OCI-LY1 (cell line): ENCODE data around the gene KEAP1.
"Not testable (repeated sequence)": the region's sequence is repeated elsewhere in the genome, so short reads cannot be mapped to it uniquely, and the experiment has no call there.

Source experiments
- H2AFZ ChIP-seq: fragments of 200-600 bp; sonication (generic), shearing (Covaris generic); 2 replicates; pipeline ENCODE4 v1.6.0; 2014; ENCODE audit warnings: antibody characterized with exemption, mild to moderate bottlenecking, low read length
- H3F3A ChIP-seq: fragments of 200-600 bp; sonication (generic), shearing (Covaris generic); 2 replicates; pipeline ENCODE4 v1.6.0; 2014; ENCODE audit warnings: mild to moderate bottlenecking, antibody characterized with exemption, low read length, moderate library complexity; ENCODE audit not compliant: insufficient read depth
- H3K27ac ChIP-seq: fragments of 200-600 bp; sonication (generic); 2 replicates; pipeline ENCODE4 v1.5.1; 2014; ENCODE audit warnings: low read length, mixed run types, mild to moderate bottlenecking, low read depth; ENCODE audit not compliant: poor library complexity, severe bottlenecking
- H3K27me3 ChIP-seq: fragments of 200-600 bp; sonication (generic); 2 replicates; pipeline ENCODE4 v1.6.0; 2014; ENCODE audit warnings: antibody characterized with exemption, mild to moderate bottlenecking, low read length, moderate library complexity; ENCODE audit not compliant: insufficient read depth
- H3K36me3 ChIP-seq: fragments of 200-600 bp; sonication (generic); 2 replicates; pipeline ENCODE4 v1.6.1; 2014; ENCODE audit warnings: mild to moderate bottlenecking, antibody characterized with exemption, low read length, moderate library complexity, mixed read lengths; ENCODE audit not compliant: insufficient read depth
- H3K4me1 ChIP-seq: fragments of 200-600 bp; sonication (generic); 2 replicates; pipeline ENCODE4 v1.5.1; 2014; ENCODE audit warnings: mild to moderate bottlenecking, low read length, moderate library complexity; ENCODE audit not compliant: insufficient read depth, severe bottlenecking
- H3K4me2 ChIP-seq: fragments of 200-600 bp; sonication (generic), shearing (Covaris generic); 2 replicates; pipeline ENCODE4 v1.6.1; 2014; ENCODE audit warnings: low read length
- H3K4me3 ChIP-seq: fragments of 200-600 bp; sonication (generic); 2 replicates; pipeline ENCODE4 v1.5.1; 2014; ENCODE audit warnings: low read length, low read depth, mild to moderate bottlenecking, mixed read lengths; ENCODE audit not compliant: poor library complexity, severe bottlenecking
- H3K79me2 ChIP-seq: fragments of 200-600 bp; shearing (Covaris generic); 2 replicates; pipeline ENCODE4 v1.6.1; 2016; ENCODE audit warnings: mixed run types, low read length, mixed read lengths; ENCODE audit not compliant: insufficient read depth
- H3K9ac ChIP-seq: fragments of 200-600 bp; sonication (generic), shearing (Covaris generic); 2 replicates; pipeline ENCODE4 v1.6.1; 2014; ENCODE audit warnings: mild to moderate bottlenecking, low read length, mixed read lengths
- H3K9me2 ChIP-seq: fragments of 200-600 bp; sonication (generic), shearing (Covaris generic); 2 replicates; pipeline ENCODE4 v1.6.1; 2014; ENCODE audit warnings: low read depth, mild to moderate bottlenecking, low read length, mixed read lengths
- H3K9me3 ChIP-seq: fragments of 200-600 bp; shearing (Covaris generic); 2 replicates; pipeline ENCODE4 v1.6.1; 2014; ENCODE audit warnings: low read length, mixed read lengths
- H4K20me1 ChIP-seq: fragments of 200-600 bp; sonication (generic), shearing (Covaris generic); 2 replicates; pipeline ENCODE4 v1.6.0; 2016; ENCODE audit warnings: mild to moderate bottlenecking, low read length; ENCODE audit not compliant: insufficient read depth
- EZH2 ChIP-seq: fragments of 200-600 bp; sonication (generic), shearing (Covaris generic); IDR thresholded peaks from 2 replicates; pipeline ENCODE4 v1.8.0; 2017; ENCODE audit warnings: borderline replicate concordance, mixed run types, mild to moderate bottlenecking, antibody characterized with exemption, low read length, moderate library complexity, mixed read lengths
- TF ChIP-seq, protein P1 (sequence below): fragments of 200-600 bp; sonication (generic), shearing (Covaris generic); IDR thresholded peaks from 2 replicates; pipeline ENCODE4 v1.5.1; 2017; ENCODE audit warnings: mild to moderate bottlenecking, antibody characterized with exemption, low read length, moderate library complexity, mixed read lengths

The KEAP1 gene

DNA sequence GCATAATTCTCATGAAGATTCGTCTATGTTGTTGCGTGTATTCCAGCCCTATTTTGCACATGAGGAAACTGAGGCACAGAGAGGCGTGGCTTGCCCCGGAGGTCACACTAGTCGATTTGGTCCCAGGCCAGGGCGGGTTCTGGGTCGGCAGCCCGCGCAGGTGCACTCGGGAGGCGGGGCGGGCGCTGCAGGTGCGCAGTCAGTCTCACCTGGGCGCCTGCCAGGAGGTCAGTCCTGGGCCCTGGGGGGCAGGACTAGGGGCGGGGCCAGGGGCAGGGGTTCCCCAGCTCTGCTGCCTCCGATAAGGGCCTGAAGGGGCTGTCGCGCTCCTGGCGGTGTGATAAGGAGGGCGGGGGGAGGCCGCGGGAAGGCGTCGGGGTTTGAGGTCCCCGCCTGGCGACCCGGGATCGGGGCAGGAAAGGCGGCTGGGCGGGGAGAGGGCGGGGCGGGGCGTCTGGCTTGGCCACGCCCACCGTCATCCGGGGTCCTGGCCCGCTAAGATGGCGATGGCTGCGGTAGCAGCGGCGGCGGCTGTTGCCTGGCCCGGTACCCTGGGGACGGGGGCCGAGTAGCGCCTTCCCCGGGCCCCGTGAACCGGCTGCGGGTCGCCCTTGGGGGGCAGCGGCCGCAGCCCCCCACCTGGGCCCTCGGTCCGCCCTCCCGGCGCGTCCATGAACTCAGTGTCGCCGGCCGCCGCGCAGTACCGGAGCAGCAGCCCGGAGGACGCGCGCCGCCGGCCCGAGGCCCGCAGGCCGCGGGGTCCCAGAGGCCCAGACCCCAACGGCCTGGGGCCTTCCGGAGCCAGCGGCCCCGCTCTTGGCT, 40.5 kb upstream of the KEAP1 start, which contains the start of gene ATG4D:
TSS of gene ATG4D (plus strand) at position 485 of the 822 bp plus-strand sequence. CDS start at position 672, 187 bp downstream.
- H3K9me3 ChIP-seq = no peaks in the 10 kb centered on the region
- H3K27me3 ChIP-seq = no peaks in the 10 kb centered on the region
- H3K79me2 ChIP-seq = peaks cover 9% of the 10 kb centered on the region; the same call in 1 of the 2 replicates
- peak within 1 kb of the TSS; percentile 94 for H3K4me3 ChIP-seq
- H3K4me2 ChIP-seq = peak within 1 kb of the TSS; percentile 95
- peaks cover 13% of the 10 kb centered on the region; the same call in 1 of the 2 replicates for H3K36me3 ChIP-seq
- H4K20me1 ChIP-seq = no peaks in the 10 kb centered on the region
- H3K4me1 ChIP-seq = peaks cover 11% of the 10 kb centered on the region
- H3K9me2 ChIP-seq = no peaks in the 10 kb centered on the region
- H3K9ac ChIP-seq = peak within 1 kb of the TSS; percentile 89
- no peaks in the 10 kb centered on the region for H3F3A ChIP-seq
- no peak for TF ChIP-seq EZH2
- TF ChIP-seq, protein P1, sequence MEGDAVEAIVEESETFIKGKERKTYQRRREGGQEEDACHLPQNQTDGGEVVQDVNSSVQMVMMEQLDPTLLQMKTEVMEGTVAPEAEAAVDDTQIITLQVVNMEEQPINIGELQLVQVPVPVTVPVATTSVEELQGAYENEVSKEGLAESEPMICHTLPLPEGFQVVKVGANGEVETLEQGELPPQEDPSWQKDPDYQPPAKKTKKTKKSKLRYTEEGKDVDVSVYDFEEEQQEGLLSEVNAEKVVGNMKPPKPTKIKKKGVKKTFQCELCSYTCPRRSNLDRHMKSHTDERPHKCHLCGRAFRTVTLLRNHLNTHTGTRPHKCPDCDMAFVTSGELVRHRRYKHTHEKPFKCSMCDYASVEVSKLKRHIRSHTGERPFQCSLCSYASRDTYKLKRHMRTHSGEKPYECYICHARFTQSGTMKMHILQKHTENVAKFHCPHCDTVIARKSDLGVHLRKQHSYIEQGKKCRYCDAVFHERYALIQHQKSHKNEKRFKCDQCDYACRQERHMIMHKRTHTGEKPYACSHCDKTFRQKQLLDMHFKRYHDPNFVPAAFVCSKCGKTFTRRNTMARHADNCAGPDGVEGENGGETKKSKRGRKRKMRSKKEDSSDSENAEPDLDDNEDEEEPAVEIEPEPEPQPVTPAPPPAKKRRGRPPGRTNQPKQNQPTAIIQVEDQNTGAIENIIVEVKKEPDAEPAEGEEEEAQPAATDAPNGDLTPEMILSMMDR = no peak
- peak within 1 kb of the TSS; percentile 59 for H3K27ac ChIP-seq
- H2AFZ ChIP-seq = no peak within 1 kb of the TSS

DNA sequence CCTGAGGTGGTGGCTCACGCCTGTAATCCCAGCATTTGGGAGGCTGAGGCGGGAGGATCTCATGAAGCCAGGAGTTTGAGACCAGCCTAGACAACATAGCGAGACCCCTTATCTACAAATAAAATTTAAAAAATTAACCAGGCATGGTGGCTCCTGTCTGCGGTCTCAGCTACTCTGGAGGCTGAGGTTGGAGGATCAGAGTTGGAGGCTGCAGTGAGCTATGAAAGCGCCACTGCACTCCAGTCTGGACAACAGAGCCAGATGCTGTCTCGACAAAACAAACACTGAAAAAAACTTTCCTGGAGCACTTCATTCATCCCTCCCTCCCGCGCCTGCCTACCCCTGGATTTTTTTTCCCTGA, 39.9 kb upstream of the KEAP1 start:
- Histone ChIP-seq H2AFZ (no peak overlapping the region), H3K27me3 (no peaks in the 10 kb centered on the region), H3K79me2 (peaks cover 9% of the 10 kb centered on the region; the same call in 1 of the 2 replicates), H3K4me1 (peaks cover 11% of the 10 kb centered on the region), H3K27ac (no peak overlapping the region), H3K36me3 (peaks cover 7% of the 10 kb centered on the region; the same call in 1 of the 2 replicates), H3K4me2 (peak overlapping the region; percentile 95), H3K9ac (no peak overlapping the region), H3K4me3 (peak overlapping the region; percentile 94), H3K9me2 (no peaks in the 10 kb centered on the region), H3F3A (no peaks in the 10 kb centered on the region), H3K9me3 (no peaks in the 10 kb centered on the region), H4K20me1 (no peaks in the 10 kb centered on the region)
- TF ChIP-seq, protein P1 = no peak
- no peak for TF ChIP-seq EZH2

DNA sequence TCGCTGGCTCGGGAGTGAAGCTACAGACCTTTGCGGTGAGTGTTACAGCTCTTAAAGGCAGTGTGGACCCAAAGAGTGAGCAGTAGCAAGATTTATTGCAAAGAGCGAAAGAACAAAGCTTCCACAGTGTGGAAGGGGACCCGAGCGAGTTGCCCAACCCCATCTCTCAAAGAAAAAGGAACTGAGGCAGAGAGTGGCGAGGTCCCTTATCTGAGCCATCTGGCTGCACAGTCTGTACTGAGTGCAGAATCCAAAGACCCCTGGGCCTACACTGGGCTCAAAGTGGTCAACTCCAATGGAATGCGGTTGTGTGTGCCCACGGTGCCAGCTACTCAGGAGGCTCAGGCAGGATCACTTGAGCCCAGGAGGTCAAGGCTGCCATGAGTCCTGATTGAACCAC, 35.9 kb upstream of the KEAP1 start:
- H3K4me3 ChIP-seq, H4K20me1 ChIP-seq, H3K9me2 ChIP-seq, H3K79me2 ChIP-seq, H3K4me2 ChIP-seq, H3K27ac ChIP-seq, H3K9me3 ChIP-seq, H3K27me3 ChIP-seq, H3K4me1 ChIP-seq, H3F3A ChIP-seq, H3K9ac ChIP-seq, H3K36me3 ChIP-seq, H2AFZ ChIP-seq: not testable (repeated sequence)
